ENCODE results near the gene JAKMIP1. TPM values are rescaled to one million over a fixed set of nuclear protein-coding genes. Genes with fewer than 3 reads are reported as not detected.

The JAKMIP1 gene
- total RNA-seq, 2 experiments from 2014 or later: 2.0 to 2.1 TPM

GRCh38 chr4:6023731-6024130, 176.6 kb downstream of the JAKMIP1 start:
- Mint-ChIP-seq H3K27me3 (peaks cover 11% of the 10 kb centered on the region), H3K27ac (no peak overlapping the region), H3K9me3 (no peaks in the 10 kb centered on the region), H3K4me3 (no peak overlapping the region), H3K36me3 (ENCODE audit: low read depth) (no peaks in the 10 kb centered on the region), H3K4me1 (ENCODE audit: low read depth) (no peaks in the 10 kb centered on the region)
- TF ChIP-seq CTCF (IDR thresholded peaks at IDR 0.05): no peak
- Histone ChIP-seq H3K9me3 (ENCODE audit: control insufficient read depth in 1 of 2, insufficient read depth in 1 of 2, low read length in 2 of 2) (peaks cover 0 to 11% of the 10 kb centered on the region in 2 experiments), H3K36me3 (ENCODE audit: insufficient read depth, low read length) (no peaks in the 10 kb centered on the region), H3K27ac (ENCODE audit: low read depth in 1 of 2, low read length in 2 of 2) (no peak overlapping the region), H3K27me3 (ENCODE audit: control insufficient read depth in 1 of 2, insufficient read depth in 2 of 2, low read length in 2 of 2) (no peaks in the 10 kb centered on the region), H3K4me3 (ENCODE audit: low read length) (no peak overlapping the region), H3K4me1 (ENCODE audit: insufficient read depth, low read length) (no peaks in the 10 kb centered on the region)
- POLR2A ChIA-PET: no interaction called here
- ATAC-seq (ENCODE audit: poor library complexity) (no peak), DNase-seq (no peak)
- CTCF ChIA-PET: no interaction called here
- intact Hi-C loops (cut with DNase I, micrococcal nuclease): no loop called here

- H3K36me3 Mint-ChIP-seq (ENCODE audit: low read depth): no peaks in the 10 kb centered on the region
- H3K4me1 Mint-ChIP-seq (ENCODE audit: low read depth): no peaks in the 10 kb centered on the region
- no peaks in the 10 kb centered on the region for H3K9me3 Mint-ChIP-seq
- no peak for ATAC-seq (ENCODE audit: poor library complexity)
- H3K27ac Mint-ChIP-seq: no peak overlapping the region
- TF ChIP-seq CTCF (IDR thresholded peaks at IDR 0.05): no peak
- Histone ChIP-seq H3K27ac (ENCODE audit: low read depth in 1 of 2, low read length in 2 of 2) (no peak overlapping the region), H3K4me3 (ENCODE audit: low read length) (no peak overlapping the region), H3K4me1 (ENCODE audit: insufficient read depth, low read length) (no peaks in the 10 kb centered on the region), H3K9me3 (ENCODE audit: control insufficient read depth in 1 of 2, insufficient read depth in 1 of 2, low read length in 2 of 2) (peaks cover 0 to 10% of the 10 kb centered on the region in 2 experiments), H3K36me3 (ENCODE audit: insufficient read depth, low read length) (no peaks in the 10 kb centered on the region), H3K27me3 (ENCODE audit: control insufficient read depth in 1 of 2, insufficient read depth in 2 of 2, low read length in 2 of 2) (no peaks in the 10 kb centered on the region)
- no peak for DNase-seq
- ChIA-PET POLR2A (no interaction called here), CTCF (no interaction called here)
- H3K27me3 Mint-ChIP-seq: peaks cover 12% of the 10 kb centered on the region
- intact Hi-C loops (cut with DNase I, micrococcal nuclease): no loop called here
- no peak overlapping the region for H3K4me3 Mint-ChIP-seq
Observed at GRCh38 chr4:6022607-6023288, 177.6 kb downstream of the JAKMIP1 start.

GRCh38 chr4:6021831-6022606, 178.3 kb downstream of the JAKMIP1 start:
- no peak for TF ChIP-seq CTCF (IDR thresholded peaks at IDR 0.05)
- POLR2A ChIA-PET: no interaction called here
- Mint-ChIP-seq H3K9me3 (no peaks in the 10 kb centered on the region), H3K4me3 (no peak overlapping the region), H3K4me1 (ENCODE audit: low read depth) (no peaks in the 10 kb centered on the region), H3K36me3 (ENCODE audit: low read depth) (no peaks in the 10 kb centered on the region), H3K27me3 (peaks cover 12% of the 10 kb centered on the region), H3K27ac (no peak overlapping the region)
- CTCF ChIA-PET: no interaction called here
- no peak overlapping the region for H3K27ac ChIP-seq (ENCODE audit: low read depth in 1 of 2, low read length in 2 of 2)
- peaks cover 0 to 8% of the 10 kb centered on the region in 2 experiments for H3K9me3 ChIP-seq (ENCODE audit: control insufficient read depth in 1 of 2, insufficient read depth in 1 of 2, low read length in 2 of 2)
- no peak for ATAC-seq (ENCODE audit: poor library complexity)
- H3K4me1 ChIP-seq (ENCODE audit: insufficient read depth, low read length): no peaks in the 10 kb centered on the region
- intact Hi-C loops (cut with DNase I, micrococcal nuclease): no loop called here
- H3K27me3 ChIP-seq (ENCODE audit: control insufficient read depth in 1 of 2, insufficient read depth in 2 of 2, low read length in 2 of 2): no peaks in the 10 kb centered on the region
- no peaks in the 10 kb centered on the region for H3K36me3 ChIP-seq (ENCODE audit: insufficient read depth, low read length)
- H3K4me3 ChIP-seq (ENCODE audit: low read length): no peak overlapping the region
- DNase-seq: no peak
